WERI-Rb-1 (cell line): ENCODE data around the gene NFIX.

Experiments
- DNase-seq: peaks from one replicate; pipeline ENCODE4 v3.0.0-alpha.2; 2020
- H3K27ac ChIP-seq: fragments of 250-450 bp; sonication (Bioruptor Pico); 2 replicates; pipeline ENCODE4 v1.5.1; 2020; ENCODE audit warnings: mild to moderate bottlenecking, moderate library complexity
- H3K27me3 ChIP-seq: fragments of 250-450 bp; sonication (Bioruptor Pico); 2 replicates; pipeline ENCODE4 v1.5.1; 2021; ENCODE audit warnings: mild to moderate bottlenecking, low read depth, moderate library complexity; ENCODE audit not compliant: insufficient read depth, severe bottlenecking
- H3K36me3 ChIP-seq: fragments of 250-450 bp; sonication (Bioruptor Pico); 2 replicates; pipeline ENCODE4 v1.5.1; 2020; ENCODE audit warnings: mild to moderate bottlenecking, moderate library complexity
- H3K4me3 ChIP-seq: 2 replicates; pipeline ENCODE4 v1.5.1; 2011; ENCODE audit warnings: low read depth, mild to moderate bottlenecking, control low read depth, low read length
- H3K9me3 ChIP-seq: fragments of 250-450 bp; sonication (Bioruptor Pico); 2 replicates; pipeline ENCODE4 v1.5.1; 2021; ENCODE audit warnings: mild to moderate bottlenecking, moderate library complexity; ENCODE audit not compliant: severe bottlenecking
- CTCF ChIP-seq: IDR thresholded peaks from 2 replicates; pipeline ENCODE4 v1.5.1; 2011; ENCODE audit warnings: low read depth, mild to moderate bottlenecking, control low read depth, inconsistent platforms, low read length

NFIX gene

GRCh38 chr19:12997179-12997966 is 2.1 kb downstream of the NFIX start:
- DNase-seq: no peak
- Histone ChIP-seq H3K27ac (no peak overlapping the region), H3K4me3 (no peak overlapping the region), H3K9me3 (no peaks in the 10 kb centered on the region), H3K27me3 (peaks cover 3% of the 10 kb centered on the region), H3K36me3 (no peaks in the 10 kb centered on the region)
- TF ChIP-seq CTCF: no peak

- no peak for TF ChIP-seq CTCF
- H3K27ac ChIP-seq: no peak overlapping the region
- peaks cover 3% of the 10 kb centered on the region for H3K27me3 ChIP-seq
- H3K4me3 ChIP-seq: no peak overlapping the region
- H3K36me3 ChIP-seq: no peaks in the 10 kb centered on the region
- DNase-seq: no peak
- no peaks in the 10 kb centered on the region for H3K9me3 ChIP-seq
Observed at GRCh38 chr19:12997967-12998940, 3.0 kb downstream of the NFIX start.

GRCh38 chr19:13001166-13001501 is 5.9 kb downstream of the NFIX start:
- no peak for TF ChIP-seq CTCF
- DNase-seq: no peak
- H3K27me3 ChIP-seq: no peaks in the 10 kb centered on the region
- H3K36me3 ChIP-seq: no peaks in the 10 kb centered on the region
- no peak overlapping the region for H3K27ac ChIP-seq
- no peaks in the 10 kb centered on the region for H3K9me3 ChIP-seq
- no peak overlapping the region for H3K4me3 ChIP-seq

- Histone ChIP-seq H3K4me3 (no peak overlapping the region), H3K9me3 (no peaks in the 10 kb centered on the region), H3K27ac (no peak overlapping the region), H3K36me3 (no peaks in the 10 kb centered on the region), H3K27me3 (no peaks in the 10 kb centered on the region)
- DNase-seq: no peak
- TF ChIP-seq CTCF: no peak
Observed at GRCh38 chr19:13001502-13002165, 6.4 kb downstream of the NFIX start.

- H3K9me3 ChIP-seq: no peaks in the 10 kb centered on the region
- DNase-seq: no peak
- no peak for TF ChIP-seq CTCF
- no peak overlapping the region for H3K27ac ChIP-seq
- H3K4me3 ChIP-seq: no peak overlapping the region
- no peaks in the 10 kb centered on the region for H3K36me3 ChIP-seq
- no peaks in the 10 kb centered on the region for H3K27me3 ChIP-seq
Observed at GRCh38 chr19:13002166-13002898, 7.1 kb downstream of the NFIX start.
